Renal pelvis (tissue), 4 donors: ENCODE measurements around the gene TTC28. TPM values are rescaled to one million over a fixed set of nuclear protein-coding genes. Genes with fewer than 3 reads are reported as not detected.
A peak's percentile ranks its signal among the peaks of the same experiment; 100 is the strongest.

ENCODE experiments used
- DNase-seq: peaks from one replicate; pipeline ENCODE4 v3.0.0-alpha.2; 2013
- polyA plus RNA-seq, 3 donors: library from polyadenylated mRNA; unstranded; fragments of 120-200 nt; gene quantifications; one replicate each; pipeline ENCODE4 v1.2.1, GENCODE V29; 2013; ENCODE audit not compliant: insufficient read length in 3 of 3

Gene TTC28
- polyA plus RNA-seq, 3 donors: 31.4 to 47.3 (median 36.4) TPM

DNA sequence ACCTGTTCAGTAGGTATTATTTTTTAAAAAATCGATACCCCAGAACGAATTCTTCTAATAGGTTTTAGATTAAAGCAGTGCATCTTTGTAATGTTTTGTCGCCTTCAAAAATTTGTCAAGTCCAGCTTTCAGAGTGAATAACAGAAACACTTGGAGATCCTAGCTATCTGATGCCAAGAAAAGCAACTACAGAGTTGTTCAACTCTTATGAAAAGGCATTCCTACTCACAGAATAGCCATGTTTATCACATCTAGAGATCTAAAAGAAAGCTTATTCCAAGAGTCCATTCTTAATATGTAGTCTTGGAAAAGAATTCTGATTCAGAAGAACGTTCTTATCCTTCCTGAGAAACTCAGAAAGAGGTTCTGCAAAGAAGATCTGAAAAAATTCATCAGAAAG lies 268.5 kb downstream of the TTC28 start:
- no peak for DNase-seq

DNA sequence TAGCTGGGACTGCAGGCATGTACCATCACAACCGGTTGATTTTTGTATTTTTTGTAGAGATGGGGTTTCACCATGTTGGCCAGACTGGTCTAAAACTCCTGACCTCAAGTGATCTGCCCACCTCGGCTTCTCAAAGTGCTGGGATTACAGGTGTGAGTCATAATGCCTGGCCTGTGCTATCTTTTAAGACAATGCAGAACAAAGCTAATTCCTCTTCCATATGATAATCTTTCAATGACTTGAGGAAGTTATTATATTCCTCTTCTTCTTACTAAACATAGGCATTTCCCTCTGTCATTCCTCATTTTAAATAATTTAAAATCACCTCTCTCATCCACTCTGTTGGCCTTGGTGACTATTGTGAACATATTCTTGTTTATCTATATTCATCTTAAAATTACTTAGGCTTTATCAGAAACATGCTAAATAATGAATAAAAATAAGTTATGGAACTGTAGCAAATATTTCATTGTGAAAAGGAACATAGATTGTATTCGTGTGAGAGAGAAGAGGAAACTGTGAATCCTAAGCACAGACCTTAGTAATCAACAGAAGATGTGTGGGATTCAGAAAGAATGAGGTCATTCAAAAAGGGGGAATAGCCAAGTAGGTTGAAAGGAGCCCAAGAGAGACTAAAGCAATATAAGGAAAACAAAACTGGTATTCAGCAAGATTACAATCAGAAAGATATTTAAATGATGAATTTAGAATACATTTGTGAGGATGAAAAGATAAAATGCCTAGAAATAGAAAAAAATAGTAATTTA lies 269.4 kb downstream of the TTC28 start:
- DNase-seq: no peak

DNA sequence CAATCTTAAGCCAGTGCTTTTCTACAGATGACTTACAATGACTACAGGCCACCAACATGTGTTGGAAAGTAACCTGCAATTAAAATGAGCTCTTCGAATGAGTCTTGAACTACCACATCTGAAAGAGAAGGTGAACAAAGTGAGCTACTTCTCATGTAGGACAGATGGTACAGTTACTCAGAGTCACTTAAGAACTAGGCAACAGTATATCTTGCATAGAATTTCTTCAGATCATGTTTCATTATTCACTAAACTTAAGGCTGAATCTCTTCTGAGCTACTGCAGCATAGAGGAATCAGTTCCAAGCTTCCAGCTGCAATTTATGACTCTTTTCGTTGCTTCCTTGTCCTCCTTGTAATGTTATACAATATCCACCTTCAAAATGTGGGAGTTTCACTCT lies 270.9 kb downstream of the TTC28 start:
- DNase-seq: peak; percentile 65

DNA sequence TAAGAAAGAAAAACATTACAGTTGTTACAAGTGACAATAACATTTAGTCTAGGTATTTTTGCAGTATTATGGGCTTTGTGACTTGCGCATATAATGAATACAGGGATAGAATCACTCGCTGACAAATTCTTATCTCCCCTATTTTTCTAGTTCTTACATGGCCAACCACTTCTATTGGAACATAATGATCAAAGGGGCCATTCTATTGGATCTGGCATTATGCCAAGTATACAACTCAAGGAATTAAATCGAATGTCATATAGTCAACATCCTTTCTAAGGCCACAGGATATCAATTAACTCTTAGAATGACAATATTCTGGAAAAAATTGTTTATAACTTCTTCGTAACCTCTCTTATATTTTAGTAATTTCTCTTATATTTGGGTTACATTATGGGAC lies 272.0 kb downstream of the TTC28 start:
- DNase-seq: no peak

DNA sequence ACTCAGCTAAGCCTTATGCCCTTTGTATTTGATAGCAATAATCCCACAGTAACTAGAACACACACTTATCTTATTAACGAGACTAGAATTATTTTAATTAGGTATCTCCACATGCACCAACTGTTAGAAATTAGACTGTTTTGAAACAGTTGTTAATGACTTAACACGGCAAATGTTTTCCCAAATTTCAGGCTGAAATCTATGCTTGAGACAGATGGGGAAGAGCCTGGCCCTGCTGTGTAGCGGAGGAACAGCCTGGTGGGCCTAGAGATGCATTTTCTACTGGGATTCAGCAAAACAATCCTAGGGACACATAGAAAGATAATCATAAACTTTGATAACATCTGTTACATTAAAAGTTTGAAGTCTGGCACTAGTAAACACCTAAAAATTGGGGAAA lies 273.4 kb downstream of the TTC28 start:
- DNase-seq: no peak

DNA sequence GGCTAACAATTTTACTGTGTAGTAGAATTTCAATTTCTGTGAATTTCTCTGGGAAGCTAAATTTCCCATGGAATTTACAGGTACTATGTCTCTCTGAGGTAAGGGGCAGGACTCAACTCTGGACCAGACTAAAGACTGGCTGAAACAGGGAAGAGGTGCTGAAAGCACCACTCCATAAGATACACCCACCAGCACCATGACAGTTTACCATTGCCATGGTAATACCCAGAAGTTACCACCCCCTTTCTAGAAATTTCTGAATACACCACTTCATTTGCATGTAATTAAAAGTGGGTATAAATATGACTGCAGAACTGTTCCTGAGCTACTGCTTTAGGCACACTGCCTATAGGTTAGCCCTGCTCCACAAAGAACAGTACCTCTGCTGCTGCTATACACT lies 274.1 kb downstream of the TTC28 start:
- no peak for DNase-seq

DNA sequence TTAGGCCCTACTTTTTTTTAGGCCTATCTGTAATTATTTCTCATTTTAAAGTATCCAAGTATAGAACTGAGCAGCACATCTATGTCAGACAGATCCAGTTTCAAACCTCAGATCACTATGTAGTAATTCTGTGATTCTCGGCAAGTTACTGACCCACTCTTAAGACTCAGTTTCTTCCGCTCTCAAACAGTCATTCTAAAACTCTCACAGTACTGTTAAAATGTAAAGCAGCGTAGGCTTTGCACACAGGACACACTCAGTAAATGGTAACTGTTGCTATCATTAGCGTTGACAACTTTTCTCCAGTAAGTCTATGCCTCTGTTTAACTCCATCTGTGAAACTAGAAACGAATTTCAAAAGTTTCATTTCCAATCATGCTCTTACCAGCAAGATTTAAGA lies 277.1 kb downstream of the TTC28 start:
- DNase-seq: no peak

DNA sequence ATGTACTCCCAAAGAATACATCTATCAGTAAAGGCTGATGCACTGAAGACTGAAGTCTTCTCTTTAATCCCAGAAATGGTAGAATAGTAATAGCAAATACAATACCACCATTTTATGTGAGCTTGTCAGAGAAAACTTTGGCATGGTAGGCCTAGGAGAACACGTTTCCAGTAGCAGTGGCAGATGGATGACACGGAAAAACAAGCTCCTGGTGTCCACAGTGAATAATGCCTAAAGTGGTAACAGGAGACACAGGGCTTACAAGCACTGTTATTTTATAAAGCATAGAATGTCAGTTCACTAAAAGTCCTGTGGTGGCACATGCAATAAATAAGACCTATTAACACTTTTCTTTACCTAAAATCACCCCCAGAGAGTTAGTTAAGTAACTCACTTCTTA lies 277.6 kb downstream of the TTC28 start:
- DNase-seq: no peak

DNA sequence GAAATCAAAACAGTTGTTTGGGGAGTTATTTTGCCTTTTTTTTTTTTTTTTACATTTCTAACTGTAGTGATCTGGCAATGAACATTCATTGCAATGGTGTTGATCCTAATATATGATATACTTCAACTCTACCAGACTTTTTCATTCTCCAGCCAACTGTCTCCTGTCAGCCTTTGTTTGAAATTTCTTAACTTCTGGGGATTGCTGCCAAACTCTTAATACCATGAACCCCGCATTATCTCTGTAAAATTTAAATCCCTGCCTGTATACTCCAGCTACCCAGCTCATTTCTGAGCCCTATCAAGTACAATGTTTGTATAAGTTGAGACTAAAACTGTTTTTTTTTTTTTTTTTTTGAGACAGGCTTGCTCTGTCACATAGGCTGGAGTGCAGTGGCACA lies 280.7 kb downstream of the TTC28 start:
- no peak for DNase-seq

DNA sequence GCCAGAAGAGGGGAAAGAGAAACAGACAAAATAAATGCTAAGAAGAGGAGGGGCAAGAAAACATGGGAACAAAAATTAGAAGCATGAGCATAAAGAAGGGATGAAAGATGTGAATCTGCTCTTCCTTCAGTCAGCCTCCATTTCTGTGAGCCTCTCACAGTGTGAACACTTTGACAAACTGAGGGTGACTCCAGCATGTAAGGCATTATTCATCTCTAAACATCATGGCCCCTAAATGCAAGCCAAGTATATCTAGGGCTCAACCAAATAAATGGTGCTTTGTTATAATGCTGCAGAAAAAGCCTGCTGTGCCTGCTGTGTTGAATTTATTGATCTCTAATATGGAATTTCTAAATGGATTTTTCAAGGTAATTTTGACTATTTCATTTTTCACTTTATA lies 281.3 kb downstream of the TTC28 start:
- DNase-seq: no peak

DNA sequence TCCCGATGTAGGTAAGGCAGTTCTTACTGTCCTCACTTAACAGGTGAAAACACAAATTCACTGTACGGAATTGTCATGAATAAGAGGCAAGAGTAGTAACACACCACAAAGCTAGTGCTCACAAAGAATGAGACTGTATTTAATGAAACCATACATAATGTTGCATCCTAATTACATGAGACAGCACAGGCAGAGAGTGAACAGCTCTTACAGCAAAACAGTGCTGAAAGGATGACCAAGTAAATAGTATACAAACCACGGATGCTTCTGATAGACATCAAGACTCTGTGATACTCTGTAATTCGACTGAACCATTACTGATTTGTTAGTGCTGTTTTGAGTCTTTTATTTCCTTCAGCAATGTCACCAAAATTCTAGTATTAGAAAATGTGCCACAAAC lies 282.3 kb downstream of the TTC28 start:
- DNase-seq: no peak

DNA sequence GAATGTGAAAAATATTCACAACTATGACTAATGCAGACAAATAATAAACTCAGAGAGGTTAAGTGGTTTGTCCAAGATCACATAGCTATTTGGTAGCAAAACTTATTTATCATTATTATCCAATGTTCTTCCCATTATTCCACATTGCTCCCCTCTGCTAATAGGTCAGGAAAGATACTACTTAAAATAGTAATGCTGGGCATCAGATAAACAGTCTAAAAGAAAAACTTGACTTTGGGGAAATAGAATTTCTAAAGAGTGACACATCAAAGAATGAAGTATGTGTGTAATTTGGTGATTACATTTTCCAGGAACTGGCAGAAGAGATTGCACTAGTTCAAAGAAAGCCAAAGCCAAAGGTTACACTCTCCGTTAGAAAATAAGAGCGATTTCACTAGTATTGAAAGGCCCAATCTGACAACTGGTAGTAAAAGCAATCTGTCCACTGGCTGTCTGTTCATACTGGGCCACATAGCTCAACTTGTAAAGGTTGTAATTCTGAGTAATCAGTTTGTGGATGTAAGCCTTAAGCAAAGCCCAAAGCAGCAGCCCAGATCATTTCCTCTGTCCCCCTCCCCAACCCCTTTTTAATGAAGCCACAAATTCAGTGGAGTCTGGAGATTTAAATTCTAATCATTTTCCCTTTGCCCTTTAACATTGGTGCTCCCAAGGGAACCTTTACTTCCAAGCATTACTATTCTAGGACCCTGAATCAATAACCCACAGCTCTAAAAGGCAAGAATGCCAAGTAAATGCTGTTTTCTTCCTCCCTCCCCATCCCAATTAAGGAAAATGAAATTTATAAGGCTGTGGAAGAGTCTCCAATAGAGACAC lies 283.5 kb downstream of the TTC28 start:
- DNase-seq: no peak

DNA sequence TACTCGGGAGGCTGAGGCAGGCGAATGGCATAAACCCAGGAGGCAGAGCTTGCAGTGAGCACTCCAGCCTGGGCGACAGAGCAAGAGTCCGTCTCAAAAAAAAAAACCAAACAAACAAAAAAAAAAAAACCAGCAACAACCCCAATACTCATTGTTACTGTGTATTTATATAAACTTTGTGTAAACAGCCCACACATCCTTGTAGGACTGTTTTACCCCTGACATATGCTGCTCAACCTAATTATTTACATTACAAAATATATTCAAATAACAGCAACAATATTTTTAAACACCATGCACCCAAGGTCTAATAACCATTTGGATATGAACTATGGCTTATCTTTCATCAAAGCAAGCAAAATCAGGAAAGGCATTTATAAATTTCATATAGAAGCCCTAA lies 284.1 kb downstream of the TTC28 start:
- no peak for DNase-seq

DNA sequence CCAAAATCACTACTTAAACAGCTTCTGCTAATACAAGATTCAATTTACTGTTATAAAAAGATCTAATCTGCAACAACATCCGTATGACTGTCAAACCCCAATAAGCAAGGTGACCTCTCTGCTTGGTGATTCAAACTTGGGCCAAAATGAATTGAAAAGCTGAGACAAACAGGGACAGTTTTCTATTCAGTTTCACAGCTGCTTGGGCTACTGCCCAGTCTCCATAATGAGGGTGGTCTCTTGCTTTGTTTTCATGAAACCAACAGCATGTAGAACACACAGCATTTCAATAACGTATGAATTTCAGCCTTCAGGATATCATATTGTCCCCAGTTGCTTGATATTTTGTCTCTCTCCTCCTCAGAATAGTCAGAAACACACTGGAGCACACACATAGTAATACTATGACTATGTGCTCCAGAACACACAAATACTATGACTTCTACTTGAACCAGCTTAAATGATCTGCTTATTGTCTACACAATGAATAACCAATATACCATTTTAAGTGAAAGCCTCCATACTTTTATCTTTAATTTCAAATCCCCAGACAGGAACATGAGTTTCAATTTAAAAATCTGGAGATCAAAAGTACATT lies 285.0 kb downstream of the TTC28 start:
- DNase-seq: no peak

DNA sequence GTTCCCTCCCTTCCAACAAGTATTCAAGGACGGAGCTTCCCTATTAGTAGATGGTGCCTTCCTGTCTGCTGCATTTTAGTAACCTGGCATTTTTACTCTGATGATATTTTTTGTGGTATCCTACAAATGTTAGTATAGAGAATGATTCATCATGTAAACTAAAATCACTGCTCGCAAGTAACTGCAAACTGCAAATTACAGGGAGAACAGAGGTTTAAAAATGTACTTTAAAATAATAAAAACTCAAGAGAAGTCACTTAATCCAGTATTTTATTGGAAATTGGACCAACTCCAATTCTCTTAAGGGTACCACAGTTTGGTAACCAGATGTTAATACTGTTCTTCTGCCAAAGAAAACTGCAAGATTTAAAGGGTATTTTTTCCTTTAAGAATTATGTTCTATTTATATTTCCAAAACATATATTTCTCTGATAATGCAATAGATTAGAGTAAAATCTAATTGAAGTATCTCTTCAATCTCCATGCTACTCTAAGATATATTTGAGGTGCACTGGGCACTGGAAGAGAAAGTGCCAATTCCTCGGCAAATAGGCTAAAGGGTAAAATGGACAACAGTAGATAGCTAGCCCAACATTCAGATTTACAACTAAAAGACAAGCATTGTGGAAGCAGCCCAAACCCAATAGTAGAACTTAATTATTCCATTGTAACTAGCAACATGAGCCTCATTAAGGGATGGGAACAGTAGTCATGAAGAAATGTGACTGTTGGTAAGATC lies 298.0 kb downstream of the TTC28 start:
- DNase-seq: no peak

DNA sequence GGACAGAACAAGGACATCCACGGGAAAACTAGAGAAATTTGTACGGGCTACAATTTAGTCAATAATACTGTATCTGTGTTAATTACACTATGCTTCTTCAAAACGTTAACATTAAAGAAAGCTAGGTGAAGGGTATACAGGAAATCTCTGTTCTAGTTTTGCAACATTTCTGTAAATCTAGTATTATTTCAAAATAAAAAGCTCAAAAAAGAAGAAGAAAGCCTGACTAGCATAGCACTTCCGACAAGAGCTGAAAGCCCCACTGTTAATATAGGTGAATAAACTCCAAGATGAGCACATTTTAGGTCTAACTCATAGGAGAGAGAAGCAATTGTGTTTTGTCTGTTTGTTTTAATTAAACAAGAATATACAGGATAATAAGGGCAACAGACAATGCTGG lies 299.7 kb downstream of the TTC28 start:
- no peak for DNase-seq

DNA sequence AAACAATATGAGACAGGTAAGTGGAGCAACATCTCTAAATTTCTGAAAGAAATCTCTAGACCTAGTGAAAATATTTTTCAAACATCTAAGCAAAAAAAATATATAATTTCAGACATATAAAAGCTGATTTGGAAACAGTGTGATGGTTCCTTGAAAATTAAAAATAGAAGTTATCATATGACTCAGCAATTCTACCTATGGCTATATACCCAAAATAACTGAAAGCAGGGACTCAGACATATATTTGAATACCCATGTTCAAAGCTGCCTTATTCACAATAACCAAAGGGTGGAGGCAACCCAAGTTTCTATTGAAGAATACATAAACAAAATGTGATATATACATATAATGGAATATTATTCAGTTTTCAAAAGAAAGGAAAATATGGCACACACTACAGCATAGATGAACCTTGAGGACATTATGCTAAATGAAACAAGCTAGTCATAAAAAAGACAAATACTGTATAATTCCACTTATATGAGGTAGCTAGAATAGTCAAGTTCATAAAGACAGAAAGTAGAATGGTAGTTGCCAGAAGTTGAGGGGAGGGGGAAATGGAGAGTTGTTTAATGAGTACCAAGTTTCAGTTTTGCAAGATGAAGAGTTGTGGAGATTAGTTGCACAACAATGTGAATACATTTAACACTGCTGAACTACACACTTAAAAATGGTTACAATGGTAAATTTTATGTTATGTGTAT lies 300.4 kb downstream of the TTC28 start:
- no peak for DNase-seq

DNA sequence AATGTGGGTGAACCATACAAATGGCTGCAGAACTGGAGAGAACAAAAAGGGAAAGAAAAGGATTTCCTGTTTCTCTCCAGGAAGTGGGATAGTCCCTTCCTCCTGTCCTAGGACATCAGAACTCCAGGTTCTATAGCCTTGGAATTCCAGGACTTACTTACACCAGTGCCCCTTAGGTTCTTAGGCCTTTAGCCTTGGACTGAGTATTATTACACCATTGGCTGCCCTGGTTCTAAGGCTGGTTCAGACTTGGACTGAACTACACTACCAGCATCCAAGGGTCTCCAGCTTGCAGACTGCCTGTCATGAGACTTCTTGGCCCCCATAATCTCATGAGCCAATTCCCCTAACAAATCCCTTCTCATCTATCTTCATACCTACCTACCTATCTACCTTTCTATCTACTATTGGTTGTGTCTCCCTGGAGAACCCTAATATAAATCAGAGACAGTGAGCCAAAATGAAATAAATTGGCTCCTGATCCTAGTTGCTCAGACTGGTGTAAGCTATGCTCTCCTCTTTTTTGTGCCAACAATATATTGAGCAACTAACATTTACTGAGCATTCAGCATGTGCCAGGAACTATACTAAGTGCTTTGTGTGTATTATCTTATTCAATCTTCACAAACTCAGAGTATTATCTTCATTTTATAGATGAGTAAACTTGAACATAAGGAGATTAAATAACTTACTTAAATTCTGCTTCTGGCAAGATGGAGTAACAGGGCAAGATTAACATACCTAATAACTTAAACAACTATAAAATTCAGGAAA lies 303.7 kb downstream of the TTC28 start:
- no peak for DNase-seq

DNA sequence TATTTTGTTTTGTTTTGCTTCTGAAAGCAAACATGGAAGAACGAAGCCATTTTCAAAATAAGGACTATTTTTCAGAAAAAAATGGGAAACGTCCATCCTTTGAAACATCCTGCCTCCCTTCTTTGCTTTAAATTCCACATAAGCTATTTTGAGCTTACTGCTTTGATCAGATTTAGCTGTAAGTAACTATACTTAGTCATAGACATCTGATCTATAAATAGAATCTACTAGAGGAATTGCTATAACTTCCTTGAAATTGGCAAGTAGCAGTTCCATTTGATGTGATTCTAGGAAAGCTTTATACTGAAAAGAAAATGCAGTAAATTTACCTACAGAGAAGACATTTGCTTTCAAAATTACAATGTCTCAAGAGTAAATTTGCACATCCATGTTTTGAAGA lies 305.8 kb downstream of the TTC28 start:
- no peak for DNase-seq

DNA sequence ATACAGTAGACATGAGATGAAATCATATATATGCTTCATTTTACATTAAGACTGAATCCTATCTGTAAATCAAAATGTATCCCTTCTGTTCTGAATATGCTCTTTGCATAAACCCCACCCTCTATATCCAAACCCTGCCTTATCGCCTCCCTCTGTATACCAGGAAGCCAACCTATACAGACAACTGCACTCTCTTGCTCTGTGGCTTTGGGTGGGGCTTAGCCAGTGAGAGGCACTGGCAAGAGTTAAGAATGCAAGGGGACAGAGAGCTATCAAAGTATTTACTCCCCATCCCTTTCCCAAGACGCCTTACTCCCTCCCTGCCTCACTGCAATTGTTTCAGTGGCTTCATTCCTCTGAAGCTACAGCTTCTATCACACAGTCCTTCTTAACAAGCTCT lies 309.8 kb downstream of the TTC28 start:
- no peak for DNase-seq

DNA sequence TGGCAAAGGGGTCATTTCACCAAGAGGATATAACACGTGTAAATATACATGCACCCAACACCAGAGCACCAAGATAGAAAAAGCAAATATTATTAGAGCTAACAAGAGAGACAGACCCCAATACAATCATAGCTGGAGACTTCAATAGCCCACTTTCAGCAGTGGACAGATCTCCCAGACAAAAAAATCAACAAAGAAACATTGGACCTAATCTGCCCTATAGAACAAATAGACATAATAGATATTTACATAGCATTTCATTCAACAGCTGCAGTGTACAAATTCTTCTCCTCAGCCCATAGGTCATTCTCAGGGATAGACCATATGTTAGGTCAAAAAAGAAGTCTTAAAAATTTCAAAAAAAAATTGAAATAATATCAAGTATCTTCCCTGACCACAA lies 312.8 kb downstream of the TTC28 start:
- no peak for DNase-seq
